ENCODE results near the gene ZC3H18.

The ZC3H18 gene

GRCh38 chr16:88529596-88529995 lies 40.6 kb upstream of the ZC3H18 start:
- H3K4me3 ChIP-seq (replicated peaks; ENCODE audit: low read depth, low read length): no peak overlapping the region
- TF ChIP-seq CTCF (IDR thresholded peaks at IDR 0.05; ENCODE audit: low read length, missing control alignments): no peak
- no peak for DNase-seq (ENCODE audit: low read depth)

GRCh38 chr16:88530051-88530857 lies 39.9 kb upstream of the ZC3H18 start:
- DNase-seq (ENCODE audit: low read depth): no peak
- TF ChIP-seq CTCF (IDR thresholded peaks at IDR 0.05; ENCODE audit: low read length, missing control alignments): no peak
- H3K4me3 ChIP-seq (replicated peaks; ENCODE audit: low read depth, low read length): no peak overlapping the region

GRCh38 chr16:88530858-88531203 lies 39.4 kb upstream of the ZC3H18 start:
- no peak overlapping the region for H3K4me3 ChIP-seq (replicated peaks; ENCODE audit: low read depth, low read length)
- DNase-seq (ENCODE audit: low read depth): no peak
- no peak for TF ChIP-seq CTCF (IDR thresholded peaks at IDR 0.05; ENCODE audit: low read length, missing control alignments)

- H3K4me3 ChIP-seq (replicated peaks; ENCODE audit: low read depth, low read length): no peak overlapping the region
- no peak for DNase-seq (ENCODE audit: low read depth)
- no peak for TF ChIP-seq CTCF (IDR thresholded peaks at IDR 0.05; ENCODE audit: low read length, missing control alignments)
Observed at GRCh38 chr16:88531346-88531745, 38.9 kb upstream of the ZC3H18 start.

GRCh38 chr16:88531931-88532433 lies 38.2 kb upstream of the ZC3H18 start:
- no peak for DNase-seq (ENCODE audit: low read depth)
- H3K4me3 ChIP-seq (replicated peaks; ENCODE audit: low read depth, low read length): no peak overlapping the region
- no peak for TF ChIP-seq CTCF (IDR thresholded peaks at IDR 0.05; ENCODE audit: low read length, missing control alignments)

GRCh38 chr16:88532434-88533241 lies 37.6 kb upstream of the ZC3H18 start:
- H3K4me3 ChIP-seq (replicated peaks; ENCODE audit: low read depth, low read length): no peak overlapping the region
- no peak for DNase-seq (ENCODE audit: low read depth)
- no peak for TF ChIP-seq CTCF (IDR thresholded peaks at IDR 0.05; ENCODE audit: low read length, missing control alignments)

Data from fibroblast of pulmonary artery (primary cell).